ENCODE data around the gene PHTF1.

PHTF1 gene

GRCh38 chr1:113751114-113751513 lies 8.2 kb downstream of the PHTF1 start:
- no peak for TF ChIP-seq CTCF (IDR thresholded peaks at IDR 0.05; ENCODE audit: extremely low read depth, insufficient read depth, missing control alignments)
- DNase-seq (ENCODE audit: low spot score): no peak
- in situ Hi-C loops (cut with MboI; ENCODE audit: low pct_unique_long_range_greater_than_20kb, low sequenced_read_pairs, unreplicated experiment): no loop called here

GRCh38 chr1:113749402-113749801 lies 9.9 kb downstream of the PHTF1 start:
- no peak for DNase-seq (ENCODE audit: low spot score)
- TF ChIP-seq CTCF (IDR thresholded peaks at IDR 0.05; ENCODE audit: extremely low read depth, insufficient read depth, missing control alignments): no peak
- in situ Hi-C loops (cut with MboI; ENCODE audit: low pct_unique_long_range_greater_than_20kb, low sequenced_read_pairs, unreplicated experiment): no loop called here

GRCh38 chr1:113747376-113747775 lies 11.9 kb downstream of the PHTF1 start:
- in situ Hi-C loops (cut with MboI; ENCODE audit: low pct_unique_long_range_greater_than_20kb, low sequenced_read_pairs, unreplicated experiment): no loop called here
- TF ChIP-seq CTCF (IDR thresholded peaks at IDR 0.05; ENCODE audit: extremely low read depth, insufficient read depth, missing control alignments): no peak
- DNase-seq (ENCODE audit: low spot score): no peak

GRCh38 chr1:113745425-113745824 lies 13.9 kb downstream of the PHTF1 start:
- in situ Hi-C loops (cut with MboI; ENCODE audit: low pct_unique_long_range_greater_than_20kb, low sequenced_read_pairs, unreplicated experiment): no loop called here
- no peak for TF ChIP-seq CTCF (IDR thresholded peaks at IDR 0.05; ENCODE audit: extremely low read depth, insufficient read depth, missing control alignments)
- DNase-seq (ENCODE audit: low spot score): no peak

- in situ Hi-C loops (cut with MboI; ENCODE audit: low pct_unique_long_range_greater_than_20kb, low sequenced_read_pairs, unreplicated experiment): no loop called here
Observed at GRCh38 chr1:113744114-113744513, 15.2 kb downstream of the PHTF1 start.

GRCh38 chr1:113742515-113742914 lies 16.8 kb downstream of the PHTF1 start:
- in situ Hi-C loops (cut with MboI; ENCODE audit: low pct_unique_long_range_greater_than_20kb, low sequenced_read_pairs, unreplicated experiment): no loop called here
- no peak for TF ChIP-seq CTCF (IDR thresholded peaks at IDR 0.05; ENCODE audit: extremely low read depth, insufficient read depth, missing control alignments)
- no peak for DNase-seq (ENCODE audit: low spot score)

More at GRCh38 chr1:113744114-113744513, 15.2 kb downstream of the PHTF1 start:
- no peak for TF ChIP-seq CTCF (IDR thresholded peaks at IDR 0.05; ENCODE audit: extremely low read depth, insufficient read depth, missing control alignments)
- DNase-seq (ENCODE audit: low spot score): no peak
